NCI-H748 treated with DMSO at 0.1 percent for 48 hours (cell line): Measurements from ENCODE around the gene P2RY14.
"Not testable (repeated sequence)": the region's sequence is repeated elsewhere in the genome, so short reads cannot be mapped to it uniquely, and the experiment has no call there.

Experiments used
- DNase-seq: peaks from one replicate; lab custom pipeline; 2025; lab: John Stamatoyannopoulos, UW

The P2RY14 gene

DNA sequence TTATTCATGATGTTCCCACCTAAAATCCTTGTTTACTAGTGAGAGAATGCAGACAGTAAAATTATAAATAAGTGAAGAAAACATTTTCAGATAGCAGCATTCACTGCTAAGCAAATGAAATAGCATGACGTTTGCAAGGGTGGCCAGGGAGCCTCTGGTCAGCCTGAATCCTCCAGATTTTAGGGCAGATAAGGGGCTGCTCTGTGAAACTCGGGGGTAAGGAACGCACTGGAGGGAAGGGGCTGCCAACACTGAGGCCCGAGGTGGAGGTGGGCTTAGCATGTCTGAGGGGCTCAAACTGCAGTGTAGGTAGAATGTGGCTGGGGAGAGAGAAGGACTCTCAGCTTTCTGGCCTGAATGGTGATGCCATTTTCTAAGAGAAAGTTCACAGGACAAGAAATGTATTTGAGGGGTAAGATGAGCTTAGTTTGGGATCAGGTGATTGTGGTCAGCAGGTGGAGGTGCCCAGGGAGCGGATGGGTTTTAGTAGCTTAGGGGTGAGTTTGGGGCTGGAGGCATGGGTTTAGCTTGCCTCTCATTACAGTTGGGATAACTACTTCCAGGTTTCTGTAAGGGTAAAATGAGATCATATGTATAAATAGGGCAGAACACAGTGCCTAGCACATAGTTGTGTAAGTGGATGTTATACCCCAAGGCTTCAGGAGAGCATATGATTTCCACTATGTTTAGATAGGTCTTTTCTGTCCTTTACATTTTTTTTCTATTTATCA is 95.8 kb downstream of the P2RY14 start:
- DNase-seq: no peak

DNA sequence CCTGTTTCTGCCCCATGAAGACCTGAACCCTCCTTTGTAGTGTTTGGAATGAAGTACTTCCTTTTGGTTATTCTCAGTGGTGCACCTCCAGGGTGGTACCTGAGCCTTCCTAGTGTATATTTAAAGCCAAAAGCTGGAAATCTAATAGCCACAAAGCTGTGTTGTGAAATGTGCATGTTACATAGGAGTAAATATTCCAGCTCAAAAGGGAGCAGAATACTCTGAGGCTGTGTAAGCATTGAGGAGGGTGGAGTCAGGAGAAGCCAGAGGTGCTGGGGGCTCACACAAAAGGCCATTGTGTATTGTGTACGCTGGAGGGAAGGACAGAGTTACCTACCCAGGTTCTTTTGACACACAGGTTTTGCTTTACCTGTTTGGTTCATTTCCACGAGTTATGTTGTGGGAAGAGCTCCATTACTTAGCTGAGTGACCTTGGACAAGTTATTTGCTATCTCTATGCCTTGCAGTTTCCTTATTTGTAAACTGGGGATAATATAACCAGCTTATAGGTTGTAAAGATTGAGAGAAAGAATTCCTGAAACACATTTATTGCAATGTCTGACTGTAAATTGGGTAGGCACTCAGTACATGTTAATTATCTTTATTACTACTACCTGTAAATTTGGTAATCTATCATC is 100.0 kb downstream of the P2RY14 start:
- DNase-seq: no peak

DNA sequence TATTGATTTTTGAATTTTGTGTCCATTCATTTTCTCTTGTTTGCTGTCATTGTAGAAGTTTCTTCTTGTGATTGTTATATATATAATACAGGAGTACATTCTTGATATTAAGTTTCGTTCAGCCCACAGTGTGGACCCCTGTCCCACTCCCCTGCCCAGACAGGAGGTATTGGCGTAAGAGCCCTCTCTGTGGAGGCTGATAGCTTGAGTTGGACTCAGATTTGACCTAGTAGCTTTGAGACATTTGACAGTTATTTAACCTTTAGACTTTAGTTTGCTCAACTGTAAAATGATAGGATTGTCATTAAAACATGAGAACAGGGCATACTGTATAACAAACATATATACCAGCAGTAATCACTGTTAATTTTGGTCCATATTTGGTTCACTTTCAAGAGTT is 102.4 kb downstream of the P2RY14 start:
- DNase-seq: no peak

DNA sequence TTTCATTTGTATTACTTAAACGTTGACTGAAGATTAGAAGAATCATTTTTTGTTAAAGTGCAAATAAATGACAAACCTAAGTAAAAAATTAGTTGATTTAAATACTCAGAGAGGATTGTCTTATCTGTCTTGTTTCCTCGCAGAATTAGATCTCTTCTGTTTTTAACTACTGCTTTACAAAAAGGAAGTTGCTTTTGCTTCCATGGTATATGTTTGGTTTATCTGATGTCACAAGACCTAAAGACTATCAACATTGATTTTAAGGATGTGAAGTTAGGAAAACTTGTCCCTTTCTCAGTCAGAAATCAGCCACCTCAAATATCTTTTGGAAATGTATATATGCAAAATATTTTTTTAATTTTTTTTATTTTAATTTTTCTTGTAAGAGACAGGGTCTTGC is 104.0 kb downstream of the P2RY14 start:
- no peak for DNase-seq

DNA sequence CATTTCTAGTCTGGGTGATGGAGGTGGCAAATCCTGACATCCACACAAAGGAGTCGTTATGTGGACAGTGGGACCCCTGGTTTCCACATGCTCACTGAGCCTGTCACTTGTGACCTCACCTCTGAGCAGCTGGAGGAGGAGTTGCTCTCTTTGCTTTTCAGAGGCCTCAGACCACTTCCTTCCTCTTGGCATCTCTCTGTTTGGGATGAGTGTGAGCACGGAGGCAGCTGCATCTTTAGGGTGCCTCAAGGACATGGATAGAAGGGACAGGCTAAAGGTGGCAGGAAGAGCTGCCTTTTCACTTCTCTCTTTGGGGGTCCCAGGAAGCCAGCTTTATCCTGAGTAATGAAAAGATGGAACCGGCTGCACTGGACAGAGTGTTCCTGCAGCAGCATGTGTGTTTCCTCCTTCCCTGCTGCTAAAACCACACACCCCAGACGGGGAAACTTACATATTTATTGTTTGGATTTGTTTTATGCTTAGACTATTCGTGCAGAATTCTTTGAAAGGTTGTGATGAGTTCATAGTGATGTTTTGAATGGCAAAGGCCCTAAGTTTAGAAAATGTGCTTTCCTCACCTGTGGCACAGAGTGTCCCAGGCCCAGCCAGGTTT is 107.1 kb downstream of the P2RY14 start:
- DNase-seq: no peak

DNA sequence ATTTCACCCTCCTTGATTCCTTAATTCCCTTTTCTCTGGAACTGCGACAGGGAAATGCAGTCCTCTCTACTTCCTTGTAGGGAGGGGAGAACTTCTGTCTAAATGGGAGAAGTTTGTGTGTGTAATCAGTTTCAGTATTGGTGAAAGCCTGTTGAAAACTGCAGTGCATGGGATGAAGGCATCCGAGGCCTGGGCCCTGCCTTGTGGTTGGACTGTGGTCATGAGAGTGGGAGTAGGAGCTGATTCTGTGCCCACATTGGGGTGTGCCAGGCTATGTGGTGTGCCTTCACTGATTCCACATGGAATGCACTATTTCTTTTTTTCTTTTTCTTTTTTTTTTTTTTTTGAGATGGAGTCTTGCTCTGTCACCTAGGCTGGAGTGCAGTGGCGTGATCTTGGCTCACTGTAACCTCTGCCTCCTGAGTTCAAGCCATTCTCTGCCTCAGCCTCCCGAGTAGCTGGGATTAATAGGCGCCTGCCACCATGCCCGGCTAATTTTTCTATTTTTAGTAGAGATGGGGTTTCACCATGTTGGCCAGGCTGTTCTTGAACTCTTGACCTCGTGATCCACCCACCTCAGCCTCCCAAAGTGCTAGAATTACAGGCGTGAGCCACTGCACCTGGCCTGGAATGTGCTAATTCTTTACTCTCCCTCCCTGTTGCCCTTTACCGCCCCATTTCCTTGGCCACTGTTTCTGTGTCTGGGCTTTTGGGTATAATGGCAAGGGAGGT is 108.2 kb downstream of the P2RY14 start:
- DNase-seq: not testable (repeated sequence)

DNA sequence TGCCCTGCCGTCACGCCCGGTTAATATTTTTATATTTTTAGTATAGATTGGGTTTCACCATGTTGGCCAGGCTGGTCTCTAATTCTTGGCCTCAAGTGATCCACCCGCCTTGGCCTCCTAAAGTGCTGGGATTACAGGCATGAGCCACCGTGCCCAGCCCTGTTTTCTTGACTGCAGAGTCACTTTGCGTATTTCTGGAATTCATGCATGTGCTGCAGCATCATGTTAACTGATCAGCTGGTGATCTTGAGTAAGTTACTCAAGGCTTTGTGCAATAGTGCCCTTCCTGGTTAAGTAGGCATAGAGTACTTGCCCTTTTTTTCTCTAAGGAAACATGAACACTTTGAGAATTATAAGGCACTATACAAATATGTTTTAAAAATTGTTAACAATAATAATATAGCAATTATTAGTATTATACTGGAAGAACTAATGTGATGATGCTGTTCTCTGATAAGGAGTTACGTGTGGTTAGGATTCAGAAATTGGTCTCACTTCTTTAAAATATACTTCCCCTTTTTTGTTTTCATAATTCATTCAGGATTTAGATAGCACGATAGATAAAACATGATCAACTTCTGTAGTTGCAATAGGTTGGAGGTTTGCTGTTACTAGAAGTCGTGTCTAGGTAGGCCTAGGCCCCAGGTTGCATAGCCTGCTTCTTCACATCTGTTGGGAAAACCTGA is 108.9 kb downstream of the P2RY14 start:
- DNase-seq: no peak

DNA sequence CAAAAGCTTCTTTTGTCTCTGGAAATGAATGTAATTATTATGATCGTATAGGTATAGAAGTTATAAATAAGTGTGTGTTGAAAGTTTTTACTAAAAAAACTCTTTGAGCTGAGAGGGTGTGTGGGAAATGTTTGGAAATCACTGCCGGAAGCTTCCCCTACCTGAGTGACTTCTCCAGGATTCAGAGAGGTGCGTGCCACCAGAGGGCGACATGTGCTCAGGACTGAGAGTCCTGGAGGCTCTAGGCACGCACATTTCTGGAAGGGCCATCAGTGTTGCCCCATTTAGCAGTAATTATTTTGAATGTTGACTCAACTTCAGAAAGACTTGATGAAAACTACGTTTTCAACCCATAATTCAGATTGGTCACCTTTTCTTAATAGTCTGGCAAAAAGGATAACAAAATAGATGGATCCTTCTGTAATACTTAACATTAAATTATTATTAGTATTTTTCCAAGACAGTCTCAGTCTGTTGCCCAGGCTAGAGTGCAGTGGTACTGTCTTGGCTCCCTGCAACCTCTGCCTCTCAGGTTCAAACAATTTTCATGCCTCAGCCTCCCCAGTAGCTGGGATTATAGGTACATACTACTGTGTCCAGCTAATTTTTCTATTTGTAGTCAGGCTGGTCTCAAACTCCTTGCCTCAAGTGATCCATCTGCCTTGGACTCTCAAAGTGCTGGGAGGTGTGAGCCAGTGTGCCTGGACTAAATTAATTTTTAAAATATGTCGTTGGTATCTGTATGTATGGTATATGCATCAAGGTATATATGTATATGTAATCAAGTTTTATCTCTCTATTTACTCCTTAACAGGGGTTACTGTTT is 109.9 kb downstream of the P2RY14 start:
- peak; percentile 48 for DNase-seq

DNA sequence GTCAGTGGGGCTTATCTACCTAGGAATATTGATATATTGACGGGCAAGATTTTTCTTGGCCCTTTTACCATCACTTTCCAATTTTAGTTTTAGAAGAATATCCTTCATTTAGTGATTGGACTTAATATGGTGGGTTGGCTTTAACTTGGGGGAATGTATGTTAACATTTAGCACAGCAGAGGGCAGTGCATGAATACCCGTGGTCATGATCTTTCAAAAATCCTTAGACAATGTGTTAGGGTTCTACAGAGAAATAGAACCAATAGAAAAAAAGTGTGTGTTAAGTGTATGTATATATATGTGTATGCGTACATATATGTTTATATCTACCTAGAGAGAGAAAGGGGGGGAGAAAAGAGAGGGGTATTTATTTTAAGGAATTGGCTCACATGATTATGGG is 112.2 kb downstream of the P2RY14 start:
- DNase-seq: no peak

DNA sequence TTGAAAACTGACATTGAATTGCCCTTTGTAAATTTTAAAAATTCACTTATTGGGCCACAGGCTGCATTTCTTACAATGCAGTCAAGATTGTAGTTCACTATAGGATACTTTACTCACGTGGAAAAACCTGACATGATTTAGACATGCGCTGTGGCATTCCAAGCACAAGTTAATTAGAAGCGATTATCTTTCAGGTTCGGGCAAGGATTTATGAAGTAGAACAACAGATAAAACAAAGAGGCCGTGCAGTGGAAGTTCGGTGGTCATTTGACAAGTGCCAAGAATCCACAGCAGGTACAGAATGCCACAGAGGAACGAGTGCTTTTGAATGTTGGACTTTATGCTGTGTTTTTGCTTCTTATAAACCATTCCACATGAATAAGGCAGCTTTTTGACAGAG is 113.1 kb downstream of the P2RY14 start:
- DNase-seq: no peak
